GM21360 (cell line): ENCODE measurements around the gene AREG.

Experiments used
- ATAC-seq: cut with Tn5 transposase; IDR thresholded peaks from one replicate; pipeline ENCODE4 v1.9.1; 2021; ENCODE audit warnings: mild to moderate bottlenecking, moderate library complexity; ENCODE audit not compliant: unreplicated experiment

The AREG gene

DNA sequence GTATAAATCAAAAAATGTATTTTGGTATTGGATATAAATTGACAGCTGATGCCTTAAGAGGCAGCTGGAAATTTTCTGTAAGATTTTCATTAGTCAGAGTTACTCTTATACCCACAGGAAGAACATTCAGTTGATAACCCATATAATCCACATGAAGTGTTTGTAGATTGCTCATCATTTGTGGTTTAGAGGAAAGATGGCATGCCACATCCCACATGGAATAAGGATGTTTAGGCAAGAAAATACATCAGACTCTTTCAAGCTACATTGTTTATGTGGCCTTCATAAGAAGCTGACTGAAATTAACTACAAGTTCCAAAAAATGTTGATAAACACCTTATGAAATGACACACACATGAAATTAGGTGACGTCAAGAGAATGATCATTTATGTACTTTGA, 56.6 kb downstream of the AREG start:
- ATAC-seq = no peak

DNA sequence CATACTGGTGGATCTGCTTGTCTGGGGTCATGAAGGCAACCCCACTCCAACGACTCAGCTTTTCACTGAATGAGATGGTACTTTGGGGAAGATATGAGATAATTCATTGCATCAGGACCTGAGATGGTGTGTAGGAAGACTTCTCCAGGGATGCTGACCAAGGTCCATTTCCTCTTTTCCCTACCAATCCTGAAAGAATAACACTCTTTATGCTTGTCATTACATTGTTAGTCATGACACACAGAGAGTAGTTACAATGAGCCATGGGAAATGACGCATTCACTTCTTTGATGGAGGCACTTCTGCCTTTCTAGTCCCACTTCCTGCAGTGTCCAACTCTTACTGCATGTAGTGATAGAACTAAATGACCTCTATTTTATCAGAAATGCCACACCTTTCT, 58.6 kb downstream of the AREG start:
- ATAC-seq = no peak

DNA sequence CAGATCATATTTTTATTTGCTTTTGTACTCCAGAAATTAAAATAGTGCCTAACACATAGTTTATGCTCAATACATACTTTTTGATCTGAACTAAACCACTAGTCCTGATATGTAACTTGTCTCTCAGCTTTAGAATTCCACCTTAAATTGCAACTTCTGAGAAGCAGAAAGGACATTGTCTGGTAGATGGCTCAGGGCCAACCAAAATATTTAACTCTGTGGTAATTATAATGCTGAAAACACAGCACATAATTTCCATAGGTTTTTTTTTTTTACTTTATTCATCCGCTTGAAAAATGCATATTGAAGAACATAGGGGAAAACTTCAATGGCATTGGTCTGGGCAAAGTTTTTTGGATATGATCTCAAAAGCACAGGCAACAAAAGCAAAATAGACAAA, 59.3 kb downstream of the AREG start:
- no peak for ATAC-seq
